ENCODE measurements around the gene ASB7. TPM values are rescaled to one million over a fixed set of nuclear protein-coding genes. Genes with fewer than 3 reads are reported as not detected.
"Not testable (repeated sequence)": the region's sequence is repeated elsewhere in the genome, so short reads cannot be mapped to it uniquely, and the experiment has no call there.

The ASB7 gene, protein sequence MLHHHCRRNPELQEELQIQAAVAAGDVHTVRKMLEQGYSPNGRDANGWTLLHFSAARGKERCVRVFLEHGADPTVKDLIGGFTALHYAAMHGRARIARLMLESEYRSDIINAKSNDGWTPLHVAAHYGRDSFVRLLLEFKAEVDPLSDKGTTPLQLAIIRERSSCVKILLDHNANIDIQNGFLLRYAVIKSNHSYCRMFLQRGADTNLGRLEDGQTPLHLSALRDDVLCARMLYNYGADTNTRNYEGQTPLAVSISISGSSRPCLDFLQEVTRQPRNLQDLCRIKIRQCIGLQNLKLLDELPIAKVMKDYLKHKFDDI
- 10 to 100 TPM in 1 of 10 donors, 1 to 10 TPM in 9; 7.6 to 10.6 (median 8.8) TPM for polyA plus RNA-seq (ENCODE audit: insufficient read length in 10 of 10)
- long read RNA-seq, donor 1: 0 reads
- long read RNA-seq, donor 2: 0 reads
- long read RNA-seq, donor 3: 0 reads
- long read RNA-seq, donor 4: 0 reads
- long read RNA-seq, donor 5, full-length matches to known transcripts: 3 of 3 reads
- long read RNA-seq, donor 5, partial matches to known transcripts: 0 of 3 reads
- long read RNA-seq, donor 5, other reads (novel, unspliced or antisense): 0 of 3 reads
- long read RNA-seq, donor 6, full-length matches to known transcripts: 2 of 2 reads
- long read RNA-seq, donor 6, partial matches to known transcripts: 0 of 2 reads
- long read RNA-seq, donor 6, other reads (novel, unspliced or antisense): 0 of 2 reads
- long read RNA-seq, donor 7, full-length matches to known transcripts: 1 of 1 reads
- long read RNA-seq, donor 7, partial matches to known transcripts: 0 of 1 reads
- long read RNA-seq, donor 7, other reads (novel, unspliced or antisense): 0 of 1 reads
- long read RNA-seq, donor 8, partial matches to known transcripts: 0 of 1 reads
- long read RNA-seq, donor 8, other reads (novel, unspliced or antisense): 0 of 1 reads
- long read RNA-seq, donor 9: 0 reads

DNA sequence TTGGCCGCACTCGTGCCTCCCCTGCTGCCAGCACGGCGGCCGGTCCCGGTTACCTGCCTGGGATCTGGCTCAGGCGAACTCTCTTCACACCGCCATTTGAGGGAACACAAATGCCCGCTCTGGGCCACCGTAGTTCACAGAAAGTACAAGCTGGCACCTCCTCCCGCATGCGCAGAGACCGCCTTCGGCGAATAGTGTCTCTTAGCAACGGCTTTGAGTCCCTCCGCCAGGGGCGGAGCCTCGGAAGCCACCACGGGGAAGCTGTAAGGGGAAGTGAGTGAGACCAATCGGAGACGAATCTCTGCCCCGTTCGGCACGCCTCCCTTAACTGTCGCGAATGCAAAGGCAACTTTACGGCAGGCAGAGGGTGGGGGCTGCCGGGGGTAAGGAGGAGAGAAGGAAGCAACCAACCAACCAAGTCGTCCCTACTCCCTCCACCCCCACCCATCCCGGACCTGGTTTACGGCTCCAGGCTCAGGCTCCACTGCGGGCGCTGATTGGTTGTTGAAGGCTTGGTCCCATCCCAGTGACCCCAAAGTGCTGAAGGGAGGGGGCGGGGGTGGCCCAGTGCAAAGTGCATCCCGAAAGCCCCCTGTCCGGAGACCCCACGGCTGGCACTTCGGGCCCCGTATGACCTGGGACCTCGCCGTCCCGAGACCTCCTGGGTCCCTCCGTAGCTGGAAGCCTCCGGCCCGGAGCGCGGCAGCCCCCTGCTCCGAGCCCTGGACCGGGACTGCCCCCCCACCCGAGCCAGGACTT is at the start of gene ASB7, which contains the start of gene LINS1:
ASB7 (plus strand) TSS at position 526 of the 759 bp plus-strand sequence. CDS start 9,628 bp downstream, outside the sequence.
LINS1 (minus strand) TSS at position 121 of the 759 bp plus-strand sequence. CDS start 21,342 bp downstream, outside the sequence.
- peak; percentile 100 for DNase-seq

DNA sequence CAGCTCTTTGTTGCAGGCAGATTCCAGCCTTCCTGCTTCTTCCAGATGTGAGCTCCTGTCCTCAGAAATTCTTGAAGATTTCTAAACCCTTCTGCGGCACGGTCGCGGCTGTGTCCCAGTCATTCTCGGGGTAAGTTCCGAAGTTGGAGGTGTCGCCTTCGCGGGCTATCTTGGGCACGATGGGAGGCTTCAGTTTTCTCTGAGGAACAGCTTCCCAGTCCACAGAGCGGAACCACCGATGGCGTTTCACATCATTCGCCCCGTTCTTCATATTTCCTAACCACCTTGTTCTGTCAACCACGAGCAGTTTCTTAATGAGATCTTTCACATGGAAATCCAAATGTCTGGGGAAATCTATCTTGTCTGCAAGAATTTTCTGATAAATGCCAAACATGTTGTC is 48.9 kb upstream of the ASB7 start:
- DNase-seq: no peak

DNA sequence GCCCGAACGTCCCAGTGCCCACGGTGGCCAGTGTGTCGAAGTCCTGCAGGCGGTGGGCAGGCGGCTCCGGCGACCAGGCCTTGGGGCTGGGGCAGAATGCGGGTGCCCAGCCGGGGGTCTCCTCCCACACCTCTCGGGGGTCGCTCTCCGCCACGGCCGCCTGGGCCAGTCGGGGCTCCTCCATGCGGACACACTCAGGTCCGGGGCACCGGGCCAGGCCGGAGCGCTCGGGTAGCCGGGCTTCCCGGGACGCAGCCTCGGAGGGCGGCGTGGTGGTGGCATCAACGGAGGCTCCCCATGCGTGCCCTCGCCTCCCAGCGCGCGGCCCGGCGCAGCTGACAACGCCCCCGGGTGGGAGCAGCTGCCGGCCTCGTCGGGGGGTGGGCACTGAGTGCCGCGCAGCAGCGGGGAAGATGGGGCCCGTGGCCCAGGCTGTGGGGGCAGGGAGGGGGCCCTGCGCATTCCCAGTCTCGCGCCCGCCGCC is 43.6 kb upstream of the ASB7 start:
- no peak for DNase-seq

DNA sequence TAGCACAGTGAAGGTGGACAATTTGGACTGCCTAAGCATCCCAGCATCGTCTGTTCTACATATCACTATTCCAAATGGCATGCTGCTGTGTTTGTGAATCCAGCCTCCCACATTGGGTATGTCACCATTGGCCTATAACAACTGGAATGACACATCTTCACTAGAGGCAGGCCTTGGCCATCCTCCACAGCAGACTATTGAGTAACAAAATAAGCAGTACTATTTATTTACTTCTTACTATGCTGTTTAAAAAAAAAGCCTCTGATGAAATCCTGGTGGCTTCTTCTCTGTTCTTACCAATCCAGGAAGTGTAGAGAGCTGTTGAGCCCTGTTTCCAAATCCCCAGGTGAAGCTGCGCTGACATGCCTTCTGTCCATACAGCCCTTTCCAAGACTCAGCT is 43.1 kb upstream of the ASB7 start:
- DNase-seq: peak in 1 of 3 donors; percentile 34

DNA sequence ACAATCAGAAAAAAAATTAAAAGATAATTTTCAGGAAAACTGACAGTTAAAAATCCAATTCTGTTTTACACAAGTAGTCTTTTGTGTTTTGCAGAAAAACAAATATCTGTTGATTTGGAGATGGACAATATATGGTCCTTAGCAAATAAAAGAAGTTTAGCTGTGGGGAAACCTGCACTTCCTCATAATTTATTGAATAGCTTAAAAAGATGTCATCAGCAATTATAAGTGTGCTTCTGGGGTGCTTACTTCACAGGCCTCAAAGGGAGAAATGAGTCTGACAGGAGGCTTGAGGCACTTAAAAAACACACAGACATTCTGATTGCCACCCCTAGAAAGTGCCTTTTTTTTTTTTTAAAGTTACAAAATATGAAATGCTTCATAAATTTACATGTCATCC is 42.1 kb upstream of the ASB7 start:
- no peak for DNase-seq

DNA sequence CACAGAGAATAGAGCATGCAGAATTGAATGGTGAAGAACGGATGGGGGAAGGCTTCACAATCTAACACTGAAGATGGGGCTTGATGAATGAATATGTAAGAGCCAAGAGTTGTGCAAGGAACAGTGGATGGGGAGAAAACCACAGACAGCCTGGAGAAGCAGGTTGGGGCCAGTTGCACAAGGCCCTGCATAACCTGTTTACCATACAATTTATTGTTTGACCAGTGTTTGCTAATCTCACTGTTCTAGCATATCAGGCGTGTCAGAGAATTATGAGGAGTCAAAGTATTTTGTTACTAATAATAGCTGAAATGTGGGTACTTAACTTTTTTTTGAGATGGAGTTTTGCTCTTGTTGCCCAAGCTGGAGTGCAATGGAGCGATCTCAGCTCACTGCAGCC is 36.8 kb upstream of the ASB7 start:
- no peak for DNase-seq

DNA sequence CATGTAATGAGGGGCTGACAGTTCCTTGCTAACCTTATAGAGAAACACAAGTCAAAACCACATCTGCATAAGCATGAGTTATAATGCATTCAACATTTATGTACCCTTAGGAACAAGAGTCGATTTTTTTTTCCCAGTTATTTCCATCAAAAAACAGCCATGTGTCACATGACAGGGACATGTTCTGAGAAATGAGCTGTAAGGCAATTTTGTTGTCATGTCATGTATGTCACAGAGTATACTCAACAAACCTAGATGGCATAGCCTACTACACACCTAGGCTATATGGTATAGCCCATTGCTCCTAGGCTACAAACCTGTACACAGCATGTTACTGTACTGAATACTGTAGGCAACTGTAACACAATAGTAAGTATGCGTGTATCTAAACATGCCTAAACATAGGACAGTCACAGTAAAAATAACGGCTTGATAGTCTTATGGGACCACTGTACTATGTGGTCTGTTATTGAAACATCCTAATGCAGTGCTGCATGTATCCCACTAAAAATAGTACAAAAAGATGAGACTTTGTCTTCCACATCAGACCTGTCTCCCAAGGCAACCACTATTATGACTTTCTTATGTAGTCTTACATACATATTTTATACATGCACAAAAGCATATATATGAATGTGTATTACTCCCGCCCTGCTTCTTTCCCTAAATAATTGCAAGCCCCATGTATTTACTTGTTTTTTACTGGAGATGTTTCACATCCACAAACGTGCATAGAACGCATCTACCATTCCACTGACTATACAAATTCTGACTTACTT is 35.4 kb upstream of the ASB7 start:
- DNase-seq: no peak

DNA sequence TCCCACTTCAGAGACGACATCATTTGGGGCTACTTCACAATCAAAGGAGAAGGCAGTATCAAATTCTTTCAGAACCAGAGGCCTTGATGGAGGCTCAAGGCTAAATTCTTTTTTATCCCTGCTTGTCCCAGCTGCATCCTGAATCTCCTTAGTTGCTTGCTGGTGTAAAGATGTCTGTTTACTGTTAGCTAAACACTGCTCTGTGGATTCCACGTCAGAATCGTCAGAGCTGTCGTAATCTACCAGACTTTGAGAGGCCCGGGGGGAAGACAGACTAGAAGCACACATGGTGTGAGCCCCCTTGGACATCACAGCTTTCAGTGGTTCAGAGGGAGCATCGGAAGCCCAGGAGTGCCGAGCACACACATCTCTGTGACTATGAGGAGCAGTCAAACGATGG is 33.0 kb upstream of the ASB7 start:
- DNase-seq: no peak

DNA sequence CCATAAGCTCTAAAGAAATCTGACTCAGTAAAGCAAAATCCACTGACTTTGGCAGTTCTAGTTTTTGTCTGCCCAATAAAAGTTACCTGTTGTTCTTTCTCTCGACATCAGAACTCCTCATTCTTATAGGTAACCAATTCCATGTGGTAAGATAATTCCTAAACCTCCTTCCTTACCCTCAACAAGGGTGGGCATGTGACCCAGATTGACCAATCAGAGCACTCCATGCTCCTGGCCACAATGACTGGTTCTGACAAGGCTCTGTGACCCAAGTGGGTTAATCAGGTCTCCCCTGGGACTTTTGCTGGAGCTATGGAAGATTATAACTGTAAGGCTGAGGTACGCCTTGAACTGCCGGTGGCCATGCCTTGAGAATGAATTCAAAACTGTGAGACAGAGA is 32.1 kb upstream of the ASB7 start:
- no peak for DNase-seq

DNA sequence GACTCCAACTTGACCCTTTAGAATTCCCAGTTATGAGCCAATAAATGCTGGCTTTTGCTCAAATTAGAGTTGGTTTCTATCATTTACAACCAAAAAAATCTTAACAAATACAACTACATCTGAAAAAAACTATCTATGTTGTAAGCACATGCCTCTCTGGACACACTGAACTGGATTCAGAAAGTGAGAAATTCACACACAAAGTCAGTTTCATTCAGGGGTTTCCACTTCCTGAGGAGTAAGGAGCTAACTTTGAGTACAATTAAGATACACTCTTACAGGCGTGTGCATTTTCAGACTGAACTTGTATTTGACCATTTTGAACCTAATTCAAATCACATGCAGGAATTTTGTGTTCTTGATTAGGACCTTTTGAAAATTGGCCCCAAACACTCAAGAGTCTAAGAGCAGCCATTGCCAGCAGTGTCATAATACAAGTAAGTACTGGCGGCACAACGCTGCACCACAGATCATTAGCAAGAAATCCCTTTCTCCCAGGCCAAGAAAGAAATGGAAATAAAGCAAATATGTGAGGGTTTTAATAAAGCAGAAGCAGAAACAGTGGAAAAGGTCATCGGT is 31.6 kb upstream of the ASB7 start:
- DNase-seq: peak in 1 of 3 donors; percentile 18

DNA sequence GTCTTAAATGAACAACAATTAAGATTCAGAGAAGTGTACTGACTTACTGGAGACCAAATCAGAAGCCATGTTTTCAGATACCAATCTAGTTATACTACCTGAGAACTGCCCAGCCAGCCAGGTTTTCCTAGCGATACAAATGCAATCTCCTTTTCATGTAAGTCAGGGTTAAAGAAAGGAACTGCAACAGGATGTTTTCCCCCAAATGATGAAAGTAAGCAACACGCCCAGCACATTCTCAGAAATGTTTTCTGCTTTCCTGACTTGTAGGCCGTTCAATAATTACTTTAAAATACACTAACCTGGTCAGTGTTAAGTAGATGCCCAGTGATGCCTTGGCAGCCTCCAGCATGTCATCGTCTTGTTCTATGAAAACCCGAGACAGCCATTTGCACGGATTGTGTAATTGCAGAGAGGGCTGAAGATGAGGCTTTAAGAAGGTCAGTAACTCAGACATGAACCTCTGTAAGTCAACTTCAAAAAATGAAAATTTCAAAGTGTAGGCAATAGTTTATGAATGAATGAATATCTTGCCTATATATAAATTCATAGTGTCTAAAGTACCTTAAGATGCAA is 30.7 kb upstream of the ASB7 start:
- no peak for DNase-seq

DNA sequence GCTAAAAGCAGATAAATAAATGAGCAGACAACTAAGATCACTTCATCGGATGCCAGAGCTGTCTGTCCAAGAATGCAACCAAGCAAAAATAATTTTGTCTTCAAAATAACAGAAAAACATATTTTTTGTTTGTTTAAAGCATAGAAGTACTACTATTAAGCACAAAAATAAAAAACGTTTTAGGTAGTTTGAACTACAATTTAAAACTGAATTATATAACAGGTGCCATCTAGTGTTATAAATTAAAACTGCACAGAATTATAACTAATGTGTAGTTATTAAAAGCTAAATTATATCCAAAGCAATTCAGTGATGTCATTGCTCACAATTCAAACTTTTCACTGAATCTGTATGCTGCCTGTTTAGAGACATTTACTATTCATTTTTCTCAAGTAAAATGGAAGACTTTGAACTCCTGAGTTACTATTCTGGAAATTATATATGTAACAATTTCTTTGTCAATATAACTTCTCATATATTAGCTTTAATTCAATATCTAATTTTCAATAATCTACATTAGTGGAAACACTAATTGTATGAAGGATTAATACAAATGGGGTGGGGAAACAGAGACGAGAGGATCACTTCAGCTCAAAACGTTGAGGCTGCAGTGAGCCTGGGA is 29.9 kb upstream of the ASB7 start:
- peak; percentile 20 to 56 (median 33) for DNase-seq

DNA sequence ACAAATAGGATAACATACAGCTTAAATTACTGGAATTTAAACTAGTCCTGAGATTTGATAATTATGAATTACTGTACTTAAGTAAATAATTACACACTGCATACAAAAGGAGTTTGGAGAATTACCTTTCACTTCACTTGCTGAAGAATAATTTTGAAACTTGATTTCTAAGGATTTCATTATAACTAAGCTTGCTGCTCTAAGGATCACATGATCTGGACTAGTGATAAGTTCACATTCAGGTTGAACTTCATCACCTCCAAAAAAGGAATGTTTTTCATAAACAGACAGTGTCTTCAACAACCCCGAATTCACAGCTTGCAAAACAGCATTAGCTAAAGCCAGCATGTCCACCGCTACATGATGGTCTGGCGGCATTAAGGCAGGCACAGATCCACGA is 28.9 kb upstream of the ASB7 start:
- DNase-seq: no peak

DNA sequence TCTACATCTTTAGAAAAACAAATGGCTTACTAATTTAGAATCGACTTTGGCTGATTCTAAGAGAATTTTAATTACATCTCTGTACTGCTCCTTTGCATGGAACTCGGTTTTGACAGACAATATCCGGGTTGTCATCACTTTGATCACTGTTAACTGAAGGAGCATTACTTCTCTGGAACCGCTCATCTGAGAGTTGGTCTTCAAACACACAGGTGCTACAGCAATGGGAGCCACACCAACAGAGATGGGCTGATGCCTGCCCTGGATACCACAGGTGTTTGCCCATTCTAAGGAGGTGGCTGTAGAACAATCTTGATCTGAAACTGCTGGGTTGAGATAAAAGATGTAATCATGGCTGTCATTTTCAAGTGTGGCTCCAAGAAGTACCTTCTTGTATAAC is 22.0 kb upstream of the ASB7 start:
- no peak for DNase-seq

DNA sequence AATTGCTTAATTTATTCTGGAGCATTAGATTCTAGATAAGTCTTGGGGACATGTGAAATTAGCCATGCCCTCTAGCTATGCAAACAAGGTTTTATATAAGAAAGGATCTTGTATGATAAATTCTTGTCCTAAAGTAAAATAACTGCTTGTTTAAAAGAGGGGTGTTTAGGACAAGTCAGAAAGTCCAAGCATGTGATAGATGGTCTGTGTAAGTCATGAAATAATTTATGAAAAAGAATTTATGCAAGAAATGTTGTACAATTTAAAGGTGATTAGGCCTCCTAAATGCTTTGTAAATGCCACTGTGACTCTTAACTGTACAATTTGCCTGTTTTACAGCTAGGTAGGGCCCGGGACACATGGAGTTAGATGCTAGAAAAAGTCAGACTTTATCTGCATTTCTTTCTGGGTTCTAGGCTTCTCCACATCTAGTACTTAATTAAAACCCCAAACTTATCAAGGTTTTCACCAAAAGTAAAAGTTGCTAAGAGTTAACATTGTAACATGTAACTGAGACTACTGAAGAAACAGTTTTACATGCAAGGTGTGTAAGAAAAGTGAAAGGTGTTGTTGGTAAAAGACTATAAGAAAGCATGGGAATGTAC is 13.6 kb upstream of the ASB7 start:
- no peak for DNase-seq

DNA sequence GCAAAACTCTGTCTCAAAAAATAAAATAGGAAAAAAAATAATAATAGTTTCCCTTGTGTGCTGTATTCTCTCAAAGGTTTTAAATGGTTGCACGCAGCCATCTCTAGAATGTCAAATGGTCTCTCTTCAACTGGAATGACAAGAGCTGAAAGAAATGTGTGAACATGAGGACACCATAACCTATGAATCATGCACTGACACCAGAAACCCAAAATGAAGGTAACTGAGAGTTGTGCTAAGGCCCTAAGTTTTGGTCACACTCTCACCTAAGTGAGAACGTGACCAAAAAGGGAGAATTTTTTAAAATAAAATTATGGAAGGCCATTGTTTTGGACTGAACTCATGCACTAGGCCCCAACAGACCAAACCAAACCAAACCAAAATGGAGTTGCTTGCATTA is 11.2 kb upstream of the ASB7 start:
- not testable (repeated sequence) for DNase-seq

DNA sequence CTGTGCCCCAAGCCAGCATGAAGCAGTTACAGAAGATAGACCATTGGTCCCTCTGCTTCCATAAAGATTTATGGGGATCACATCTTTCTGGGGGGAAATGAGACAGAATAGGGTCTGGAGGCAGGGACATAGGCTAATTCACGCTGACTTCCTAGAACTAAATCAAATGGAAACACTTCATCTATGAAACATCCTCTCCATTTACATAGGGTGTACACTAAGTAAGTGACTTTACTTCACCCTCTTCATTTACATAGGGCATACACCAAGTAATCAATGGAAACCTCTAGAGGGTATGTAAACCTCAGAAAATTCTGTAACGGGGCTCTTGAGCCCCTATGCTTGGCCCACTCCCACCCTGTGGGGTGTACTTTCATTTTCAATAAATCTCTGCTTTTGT is 10.6 kb upstream of the ASB7 start:
- no peak for DNase-seq

DNA sequence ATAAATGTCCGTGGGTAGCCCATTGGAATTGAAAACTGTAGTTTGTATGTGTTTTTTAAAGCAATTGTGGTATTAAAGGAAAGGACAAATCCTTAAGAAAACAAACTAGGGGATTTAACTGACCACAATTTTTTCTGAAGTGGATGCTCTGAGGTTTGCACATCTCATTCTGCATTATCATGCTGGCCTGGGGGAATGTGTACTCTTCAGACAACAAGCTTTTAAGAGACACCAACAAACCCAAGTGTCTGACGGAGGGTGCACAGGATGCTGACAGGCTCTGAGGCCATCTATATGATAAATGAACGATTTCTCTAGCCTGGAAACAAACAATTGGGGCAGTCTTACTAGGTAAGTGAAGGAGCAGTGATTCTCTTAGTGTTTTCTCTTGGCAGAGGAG is 9.5 kb upstream of the ASB7 start:
- DNase-seq: no peak

DNA sequence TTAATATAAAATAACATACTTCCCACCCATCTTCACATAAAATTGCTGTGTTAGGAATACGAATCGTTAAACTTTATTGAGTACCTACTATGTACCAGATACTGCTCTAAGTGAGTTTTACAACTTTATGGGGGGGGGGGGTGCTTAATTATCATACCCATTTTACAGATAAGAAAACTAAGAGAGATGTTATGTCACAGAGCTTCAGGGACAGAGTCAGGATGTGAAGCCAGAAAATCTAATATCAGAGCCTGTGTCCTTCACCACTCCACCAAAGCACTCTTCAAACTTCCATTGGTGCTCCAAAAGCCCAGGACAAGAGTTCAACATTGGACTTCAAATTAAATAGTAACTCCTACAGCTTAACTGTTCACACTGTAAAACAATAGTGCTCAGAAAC is 9.0 kb upstream of the ASB7 start:
- no peak for DNase-seq

All from muscle of back (tissue), 13 donors.